Naive thymus-derived CD8-positive, alpha-beta T cell (primary cell): ENCODE results near the gene TMOD2. TPM values are rescaled to one million over a fixed set of nuclear protein-coding genes. Genes with fewer than 3 reads are reported as not detected.

Source experiments
- ATAC-seq, 2 donors: fragments of 150-1000 bp; cut with Tn5 transposase in 1 of 2; sonication (Bioruptor Pico), chemical (Tn5 transposase) in 1 of 2; 1 replicate in 1 of 2; 2 replicates in 1 of 2; pipeline ENCODE4 v1.10.0; 2021; ENCODE audit warnings: mild to moderate bottlenecking in 2 of 2, moderate library complexity in 2 of 2
- POLR2A ChIA-PET: fragments of 350-600 bp; sonication (Branson Sonifier 250); formaldehyde crosslinking; loops from one replicate; lab custom pipeline; 2021; ENCODE audit warnings: antibody characterized with exemption; lab: Charles Lee
- DNase-seq, 10 donors: peaks; one replicate each; pipeline versions ENCODE4 v3.0.0 to v3.0.0-alpha.2; 2020 to 2022
- H3K27ac Mint-ChIP-seq, 10 donors: one replicate each; pipeline ENCODE4 v1.8.0; 2020 to 2022; ENCODE audit warnings: mild to moderate bottlenecking in 10 of 10, mixed read lengths in 10 of 10, moderate library complexity in 4 of 10, inconsistent platforms in 1 of 10
- H3K27me3 Mint-ChIP-seq, 5 donors: one replicate each; pipeline ENCODE4 v1.8.0; 2021 to 2022; ENCODE audit warnings: mixed read lengths in 5 of 5
- H3K36me3 Mint-ChIP-seq, 3 donors: one replicate each; pipeline ENCODE4 v1.8.0; 2020 to 2022; ENCODE audit warnings: mixed read lengths in 3 of 3, mild to moderate bottlenecking in 2 of 3, inconsistent platforms in 1 of 3
- H3K4me1 Mint-ChIP-seq, 4 donors: one replicate each; pipeline ENCODE4 v1.8.0; 2021 to 2022; ENCODE audit warnings: mixed read lengths in 4 of 4
- H3K4me3 Mint-ChIP-seq, 10 donors: one replicate each; pipeline ENCODE4 v1.8.0; 2020 to 2022; ENCODE audit warnings: mild to moderate bottlenecking in 10 of 10, mixed read lengths in 10 of 10, moderate library complexity in 6 of 10, inconsistent platforms in 1 of 10
- H3K9me3 Mint-ChIP-seq, 9 donors: one replicate each; pipeline ENCODE4 v1.8.0; 2020 to 2022; ENCODE audit warnings: mixed read lengths in 9 of 9, mild to moderate bottlenecking in 3 of 9, inconsistent platforms in 1 of 9, moderate library complexity in 1 of 9
- polyA plus RNA-seq, 3 donors: library from polyadenylated mRNA; unstranded; fragments of 300-500 nt; fragmentation: Illumina TruSeq; gene quantifications; one replicate each; pipeline ENCODE4 v1.2.3, GENCODE V29; 2021
- total RNA-seq, 8 experiments: library from RNA in 2 of 8; stranded (reverse) in 2 of 8; gene quantifications; one replicate each; pipeline ENCODE4 v1.2.3 and lab custom pipeline; 2021 to 2026

Gene TMOD2
- total and polyA plus RNA-seq, 5 experiments from 2014 or later, result 2.9 to 21.0 (median 4.4) TPM

DNA sequence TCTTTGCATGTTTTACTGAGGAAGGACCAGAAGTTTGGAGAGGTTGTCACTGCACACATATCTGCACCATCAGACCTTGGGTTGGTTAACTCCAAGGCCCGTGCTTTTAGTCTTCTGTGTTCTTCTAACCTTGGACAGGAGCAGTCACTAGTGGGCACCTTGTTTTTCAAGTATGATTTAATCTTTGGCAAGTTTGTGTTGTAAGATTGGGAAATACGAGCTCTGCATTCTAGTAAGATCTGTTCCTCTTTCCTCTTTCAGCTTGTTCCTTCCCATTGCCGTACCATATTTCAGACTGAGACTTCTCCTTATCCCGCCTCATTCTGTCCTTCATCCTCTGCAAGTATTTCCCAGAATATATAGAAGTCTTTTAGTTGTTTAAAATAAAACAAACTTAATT is 5.1 kb downstream of the TMOD2 start:
- POLR2A ChIA-PET, result interaction anchor here (1.7 kb wide), 1 partner anchor 19 kb away, joined by 10 read pairs; the partner anchor contains the start of gene LYSMD2
- no peak overlapping the region for H3K27ac Mint-ChIP-seq
- ATAC-seq (no peak), DNase-seq (no peak)
- H3K4me3 Mint-ChIP-seq, result no peak overlapping the region
- no peaks in the 10 kb centered on the region for H3K9me3 Mint-ChIP-seq
- no peaks in the 10 kb centered on the region for H3K27me3 Mint-ChIP-seq
- peaks cover 29 to 45% (median 41%) of the 10 kb centered on the region in 4 donors for H3K4me1 Mint-ChIP-seq
- H3K36me3 Mint-ChIP-seq, result peaks cover 0 to 4% (median 0%) of the 10 kb centered on the region in 3 donors

DNA sequence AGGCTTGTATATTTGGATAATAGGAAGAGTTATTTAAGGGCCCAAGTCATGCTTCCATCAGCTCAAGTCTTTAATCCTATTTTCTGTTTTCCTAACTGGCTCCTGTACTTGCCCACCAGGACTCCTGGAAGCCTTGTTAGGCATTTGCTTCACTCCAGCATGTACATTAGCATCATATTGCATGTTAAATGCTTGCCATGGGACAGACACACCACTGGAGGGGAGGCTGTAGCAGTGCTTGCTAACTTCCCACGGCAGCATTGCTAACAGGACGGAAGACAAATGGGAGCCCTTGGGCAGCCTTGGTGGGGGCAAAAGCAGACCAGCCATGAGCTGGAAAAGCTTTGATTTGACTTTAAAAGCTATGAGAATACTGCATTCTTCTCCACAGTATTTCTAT is 6.1 kb downstream of the TMOD2 start:
- Mint-ChIP-seq H3K36me3 (peaks cover 0 to 4% (median 0%) of the 10 kb centered on the region in 3 donors), H3K27me3 (no peaks in the 10 kb centered on the region), H3K9me3 (no peaks in the 10 kb centered on the region), H3K4me3 (no peak overlapping the region), H3K4me1 (peaks cover 26 to 40% (median 37%) of the 10 kb centered on the region in 4 donors), H3K27ac (peak overlapping the region in 1 of 10 donors; percentile 35)
- ATAC-seq (no peak), DNase-seq (no peak)
- POLR2A ChIA-PET, result interaction anchor here (0.6 to 1.7 kb wide), 3 partner anchors 20 to 31 kb away, joined by 3 to 10 read pairs (median 5); partner anchors contain the start of gene LYSMD2

DNA sequence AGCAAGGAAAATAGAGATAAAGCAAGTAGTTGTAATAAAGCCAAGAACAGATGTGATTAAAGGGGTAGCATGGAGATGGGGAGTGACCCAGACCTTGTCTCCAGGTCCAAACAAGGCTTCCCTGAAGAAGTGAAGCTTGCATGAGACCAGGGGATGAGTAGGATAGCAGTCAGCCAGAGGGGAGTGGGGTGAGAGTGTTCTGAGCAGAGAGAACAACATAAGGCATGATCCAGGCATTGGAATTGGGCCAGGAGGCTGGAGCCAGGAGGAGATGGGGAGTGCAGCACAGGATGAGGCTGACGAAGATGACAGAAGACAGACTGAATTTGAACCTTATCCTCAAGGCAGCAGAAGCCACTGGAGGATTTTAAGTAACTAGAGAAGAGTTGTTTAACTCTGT is 7.2 kb downstream of the TMOD2 start:
- peaks cover 19 to 29% (median 25%) of the 10 kb centered on the region in 4 donors for H3K4me1 Mint-ChIP-seq
- H3K4me3 Mint-ChIP-seq, result no peak overlapping the region
- no peak for DNase-seq
- POLR2A ChIA-PET, result interaction anchor here (0.9 kb wide), 1 partner anchor 9 kb away, joined by 4 read pairs; no protein-coding TSS in a partner anchor
- H3K36me3 Mint-ChIP-seq, result peaks cover 0 to 4% (median 0%) of the 10 kb centered on the region in 3 donors
- H3K9me3 Mint-ChIP-seq, result no peaks in the 10 kb centered on the region
- no peak for ATAC-seq
- no peaks in the 10 kb centered on the region for H3K27me3 Mint-ChIP-seq
- no peak overlapping the region for H3K27ac Mint-ChIP-seq

DNA sequence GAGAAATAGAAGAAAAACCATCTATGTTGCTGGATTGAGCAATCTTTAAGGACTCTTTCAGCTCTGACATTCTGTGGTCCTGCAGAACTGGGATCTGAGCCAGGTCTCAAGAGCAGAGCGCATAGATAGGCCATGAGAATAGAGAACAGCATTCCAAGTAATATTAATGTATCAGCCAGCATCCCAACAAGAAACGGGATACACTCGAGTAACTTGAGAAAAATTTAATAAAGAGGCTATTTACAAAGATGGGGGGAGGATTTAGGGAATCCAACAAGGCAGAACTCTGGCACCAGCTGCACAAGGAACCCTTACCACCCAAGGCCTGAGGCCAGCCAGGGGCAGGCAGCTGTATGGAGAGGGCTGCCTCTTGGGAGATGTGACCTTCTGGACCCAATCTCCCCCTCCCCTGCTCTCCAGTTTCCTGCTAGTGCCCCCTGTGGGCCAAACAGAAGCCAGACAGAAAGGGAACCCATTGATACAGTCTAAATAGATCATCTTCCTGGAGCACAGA is 8.2 kb downstream of the TMOD2 start:
- Mint-ChIP-seq H3K9me3 (no peaks in the 10 kb centered on the region), H3K27me3 (no peaks in the 10 kb centered on the region), H3K4me3 (no peak overlapping the region), H3K4me1 (peaks cover 15 to 20% (median 15%) of the 10 kb centered on the region in 4 donors), H3K27ac (no peak overlapping the region), H3K36me3 (peaks cover 0 to 4% (median 0%) of the 10 kb centered on the region in 3 donors)
- POLR2A ChIA-PET, result interaction anchor here (0.5 kb wide), 1 partner anchor 13 kb away, joined by 5 read pairs; no protein-coding TSS in a partner anchor
- DNase-seq, result no peak
- ATAC-seq, result no peak

- Mint-ChIP-seq H3K4me1 (peaks cover 4 to 10% (median 6%) of the 10 kb centered on the region in 4 donors), H3K27ac (peak overlapping the region in 3 of 10 donors; percentile 12 to 28 (median 15)), H3K9me3 (no peaks in the 10 kb centered on the region), H3K36me3 (peaks cover 0 to 4% (median 0%) of the 10 kb centered on the region in 3 donors), H3K27me3 (no peaks in the 10 kb centered on the region), H3K4me3 (no peak overlapping the region)
- POLR2A ChIA-PET, result no interaction called here
- DNase-seq, result no peak
- no peak for ATAC-seq
Measured at GRCh38 chr15:51760805-51761204, 9.4 kb downstream of the TMOD2 start.

DNA sequence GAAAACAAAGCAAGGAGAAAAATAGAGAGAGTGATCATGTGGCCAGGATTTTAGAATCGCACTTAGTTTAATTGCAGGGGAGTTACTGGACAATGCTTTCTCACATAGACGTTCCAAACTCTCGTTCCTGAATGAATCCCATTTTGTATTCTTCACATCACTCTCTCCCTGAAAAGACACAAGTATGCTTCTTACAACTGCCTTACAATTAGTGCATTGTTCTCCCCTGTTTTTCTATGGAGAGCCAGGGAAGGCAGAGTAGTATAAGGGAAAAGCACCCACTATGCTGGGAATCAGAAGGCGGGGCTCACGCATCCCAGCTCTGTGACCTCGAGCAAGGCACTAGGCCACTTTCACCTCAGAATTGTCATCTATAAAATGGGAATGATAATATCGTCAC is 14.4 kb downstream of the TMOD2 start:
- H3K27me3 Mint-ChIP-seq, result no peaks in the 10 kb centered on the region

GRCh38 chr15:51766341-51766740 is 14.9 kb downstream of the TMOD2 start:
- Mint-ChIP-seq H3K27me3 (no peaks in the 10 kb centered on the region), H3K9me3 (no peaks in the 10 kb centered on the region), H3K4me3 (no peak overlapping the region), H3K27ac (peak overlapping the region in 3 of 10 donors; percentile 17 to 70 (median 52)), H3K36me3 (peaks cover 10 to 19% (median 17%) of the 10 kb centered on the region in 3 donors), H3K4me1 (peaks cover 10 to 21% (median 18%) of the 10 kb centered on the region in 4 donors)
- ATAC-seq (no peak), DNase-seq (no peak)
- POLR2A ChIA-PET, result no interaction called here

More for the DNA sequence above, 14.4 kb downstream of the TMOD2 start:
- H3K27ac Mint-ChIP-seq, result peak overlapping the region in 1 of 10 donors; percentile 3
- ATAC-seq (no peak), DNase-seq (no peak)
- H3K9me3 Mint-ChIP-seq, result no peaks in the 10 kb centered on the region
- no peak overlapping the region for H3K4me3 Mint-ChIP-seq
- POLR2A ChIA-PET, result no interaction called here
- peaks cover 13 to 24% (median 19%) of the 10 kb centered on the region in 4 donors for H3K4me1 Mint-ChIP-seq
- peaks cover 10 to 19% (median 17%) of the 10 kb centered on the region in 3 donors for H3K36me3 Mint-ChIP-seq

- peak in 5 of 10 donors; percentile 13 to 53 (median 32) for DNase-seq
- Mint-ChIP-seq H3K27ac (peak overlapping the region; percentile 71 to 95 (median 92)), H3K36me3 (peaks cover 10 to 26% (median 17%) of the 10 kb centered on the region in 3 donors), H3K4me1 (peaks cover 10 to 21% (median 18%) of the 10 kb centered on the region in 4 donors), H3K27me3 (no peaks in the 10 kb centered on the region), H3K4me3 (peak overlapping the region in 9 of 10 donors; percentile 22 to 62 (median 51)), H3K9me3 (no peaks in the 10 kb centered on the region)
- POLR2A ChIA-PET, result interaction anchor here (0.9 to 1.5 kb wide), 4 partner anchors 9 to 35 kb away, joined by 3 to 7 read pairs (median 4); partner anchors contain the start of gene LYSMD2
- ATAC-seq, result peak; percentile 64 to 96
Measured at GRCh38 chr15:51768018-51768417, 16.6 kb downstream of the TMOD2 start.

DNA sequence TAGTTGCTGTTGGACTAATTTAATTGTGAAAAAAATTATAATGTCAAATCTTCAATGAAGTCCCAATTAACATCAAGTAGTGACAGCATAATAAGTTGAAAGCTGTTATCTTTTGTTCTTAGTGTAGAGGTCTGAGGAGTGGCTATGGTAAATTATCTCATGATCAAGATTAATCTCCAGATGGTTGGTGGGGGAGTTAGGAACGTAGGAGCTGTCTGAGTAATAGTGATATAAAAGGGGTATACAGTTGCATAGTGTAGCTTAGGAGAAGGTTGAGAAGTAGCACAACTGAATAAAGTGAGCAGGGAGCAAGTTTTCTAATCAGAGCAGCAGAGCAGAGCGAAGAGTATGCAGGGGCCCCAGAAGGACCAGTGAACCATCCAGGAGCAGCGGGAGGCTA is 19.5 kb downstream of the TMOD2 start:
- H3K4me3 Mint-ChIP-seq, result no peak overlapping the region
- H3K9me3 Mint-ChIP-seq, result no peaks in the 10 kb centered on the region
- H3K27me3 Mint-ChIP-seq, result no peaks in the 10 kb centered on the region
- peaks cover 10 to 21% (median 17%) of the 10 kb centered on the region in 4 donors for H3K4me1 Mint-ChIP-seq
- ATAC-seq, result no peak
- H3K27ac Mint-ChIP-seq, result peak overlapping the region in 2 of 10 donors; percentile 0 to 27
- peaks cover 10 to 43% (median 22%) of the 10 kb centered on the region in 3 donors for H3K36me3 Mint-ChIP-seq
- DNase-seq, result no peak
- POLR2A ChIA-PET, result no interaction called here

- Mint-ChIP-seq H3K4me3 (no peak overlapping the region), H3K4me1 (peaks cover 14 to 27% (median 22%) of the 10 kb centered on the region in 4 donors), H3K9me3 (no peaks in the 10 kb centered on the region), H3K27ac (no peak overlapping the region), H3K27me3 (no peaks in the 10 kb centered on the region), H3K36me3 (peaks cover 10 to 44% (median 22%) of the 10 kb centered on the region in 3 donors)
- ATAC-seq (no peak), DNase-seq (no peak)
- POLR2A ChIA-PET, result no interaction called here
Measured at GRCh38 chr15:51771773-51772172, 20.4 kb downstream of the TMOD2 start.

GRCh38 chr15:51774916-51775315 is 23.5 kb downstream of the TMOD2 start:
- no peaks in the 10 kb centered on the region for H3K9me3 Mint-ChIP-seq
- H3K36me3 Mint-ChIP-seq, result peaks cover 5 to 41% (median 17%) of the 10 kb centered on the region in 3 donors
- H3K27me3 Mint-ChIP-seq, result no peaks in the 10 kb centered on the region
- no peak overlapping the region for H3K4me3 Mint-ChIP-seq
- peak overlapping the region in 4 of 10 donors; percentile 22 to 67 (median 40) for H3K27ac Mint-ChIP-seq
- POLR2A ChIA-PET, result no interaction called here
- ATAC-seq (no peak), DNase-seq (no peak)
- peaks cover 4 to 14% (median 11%) of the 10 kb centered on the region in 4 donors for H3K4me1 Mint-ChIP-seq

- POLR2A ChIA-PET, result interaction anchor here (0.6 to 2.0 kb wide), 4 partner anchors 9 to 126 kb away, joined by 4 to 11 read pairs (median 6); partner anchors contain the start of gene LYSMD2
- Mint-ChIP-seq H3K4me1 (peaks cover 0 to 11% (median 8%) of the 10 kb centered on the region in 4 donors), H3K9me3 (no peaks in the 10 kb centered on the region), H3K27me3 (no peaks in the 10 kb centered on the region), H3K27ac (peak overlapping the region in 3 of 10 donors; percentile 1 to 68 (median 5)), H3K36me3 (peaks cover 0 to 51% (median 17%) of the 10 kb centered on the region in 3 donors), H3K4me3 (no peak overlapping the region)
- ATAC-seq (peak; percentile 65 to 72), DNase-seq (peak; percentile 8 to 73 (median 43))
Measured at GRCh38 chr15:51775967-51776816, 24.8 kb downstream of the TMOD2 start.
